ENCODE results near the gene MINDY4.

MINDY4 gene

GRCh38 chr7:30775992-30776391, 4.8 kb downstream of the MINDY4 start:
- no peak for DNase-seq (ENCODE audit: low spot score)

GRCh38 chr7:30776971-30777370, 5.8 kb downstream of the MINDY4 start:
- no peak for DNase-seq (ENCODE audit: low spot score)

GRCh38 chr7:30778255-30779025, 7.2 kb downstream of the MINDY4 start:
- no peak for DNase-seq (ENCODE audit: low spot score)

GRCh38 chr7:30779574-30779973, 8.4 kb downstream of the MINDY4 start:
- DNase-seq (ENCODE audit: low spot score), result no peak

GRCh38 chr7:30780941-30781340, 9.7 kb downstream of the MINDY4 start:
- DNase-seq (ENCODE audit: low spot score), result no peak

GRCh38 chr7:30782690-30783089, 11.5 kb downstream of the MINDY4 start:
- no peak for DNase-seq (ENCODE audit: low spot score)

- no peak for DNase-seq (ENCODE audit: low spot score)
Observed at GRCh38 chr7:30785786-30786185, 14.6 kb downstream of the MINDY4 start.

- DNase-seq (ENCODE audit: low spot score), result no peak
Observed at GRCh38 chr7:30787486-30787885, 16.3 kb downstream of the MINDY4 start.

GRCh38 chr7:30788640-30789333, 17.6 kb downstream of the MINDY4 start:
- no peak for DNase-seq (ENCODE audit: low spot score)

GRCh38 chr7:30789334-30789711, 18.1 kb downstream of the MINDY4 start:
- DNase-seq (ENCODE audit: low spot score), result no peak

- no peak for DNase-seq (ENCODE audit: low spot score)
Observed at GRCh38 chr7:30790356-30790755, 19.1 kb downstream of the MINDY4 start.

GRCh38 chr7:30791114-30791513, 19.9 kb downstream of the MINDY4 start:
- no peak for DNase-seq (ENCODE audit: low spot score)

GRCh38 chr7:30795161-30795948, 24.1 kb downstream of the MINDY4 start:
- peak; percentile 65 for DNase-seq (ENCODE audit: low spot score)

GRCh38 chr7:30796105-30796869, 25.1 kb downstream of the MINDY4 start:
- peak; percentile 21 for DNase-seq (ENCODE audit: low spot score)

GRCh38 chr7:30797176-30798040, 26.2 kb downstream of the MINDY4 start:
- no peak for DNase-seq (ENCODE audit: low spot score)

- DNase-seq (ENCODE audit: low spot score), result peak; percentile 27
Observed at GRCh38 chr7:30799206-30799975, 28.2 kb downstream of the MINDY4 start.

- no peak for DNase-seq (ENCODE audit: low spot score)
Observed at GRCh38 chr7:30799976-30800661, 28.9 kb downstream of the MINDY4 start.

GRCh38 chr7:30800785-30801252, 29.6 kb downstream of the MINDY4 start:
- peak; percentile 36 for DNase-seq (ENCODE audit: low spot score)

- DNase-seq (ENCODE audit: low spot score), result no peak
Observed at GRCh38 chr7:30802812-30803211, 31.6 kb downstream of the MINDY4 start.
